HCEC 1CT (cell line): ENCODE measurements around the gene ZNF280D.

Experiments
- DNase-seq: peaks from one replicate; pipeline ENCODE4 v3.0.0-alpha.2; 2017

The ZNF280D gene

GRCh38 chr15:56744701-56745683 lies 11.7 kb upstream of the ZNF280D start:
- no peak for DNase-seq

GRCh38 chr15:56741541-56741940 lies 8.2 kb upstream of the ZNF280D start:
- no peak for DNase-seq

- peak; percentile 32 for DNase-seq
These were observed 6.8 kb upstream of the ZNF280D start for GRCh38 chr15:56739964-56740640.

DNA sequence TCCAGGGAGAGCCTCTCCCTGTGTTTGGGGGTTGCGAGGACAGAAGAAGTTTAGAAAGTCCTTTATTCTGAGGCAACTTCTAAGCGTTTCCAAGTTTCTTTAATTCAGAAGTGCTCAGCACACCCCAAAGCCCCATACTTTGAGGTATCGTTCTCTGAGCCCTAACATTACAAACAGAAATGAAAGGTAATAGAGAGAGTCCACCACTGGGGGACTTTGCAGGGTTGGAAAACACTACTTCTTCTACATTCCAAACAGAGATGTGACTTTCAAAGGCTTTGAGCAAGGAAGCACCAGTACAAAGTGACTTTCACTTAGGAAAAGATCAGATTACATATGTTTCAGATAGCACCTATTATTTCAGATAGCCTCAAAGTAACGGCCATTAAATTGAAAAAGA lies 6.2 kb upstream of the ZNF280D start:
- no peak for DNase-seq

DNA sequence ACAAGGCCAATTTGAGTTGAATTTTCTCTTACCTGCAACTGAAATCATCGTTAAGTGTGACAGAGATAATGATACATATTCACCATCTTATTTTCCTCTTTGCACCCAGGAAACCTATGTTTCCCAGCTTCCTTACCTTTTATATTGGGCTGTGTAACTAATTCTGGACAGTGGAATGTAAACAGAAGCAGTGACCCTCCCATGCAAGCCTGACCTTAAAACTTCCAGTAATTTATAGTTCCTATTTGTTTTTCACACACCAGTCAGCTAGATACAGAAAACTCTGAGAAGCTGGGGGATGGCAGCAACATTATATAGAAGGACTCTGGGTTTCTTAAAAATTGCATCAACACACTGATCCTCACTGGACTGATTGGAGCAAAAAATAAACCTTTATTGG lies 4.5 kb upstream of the ZNF280D start:
- no peak for DNase-seq

DNA sequence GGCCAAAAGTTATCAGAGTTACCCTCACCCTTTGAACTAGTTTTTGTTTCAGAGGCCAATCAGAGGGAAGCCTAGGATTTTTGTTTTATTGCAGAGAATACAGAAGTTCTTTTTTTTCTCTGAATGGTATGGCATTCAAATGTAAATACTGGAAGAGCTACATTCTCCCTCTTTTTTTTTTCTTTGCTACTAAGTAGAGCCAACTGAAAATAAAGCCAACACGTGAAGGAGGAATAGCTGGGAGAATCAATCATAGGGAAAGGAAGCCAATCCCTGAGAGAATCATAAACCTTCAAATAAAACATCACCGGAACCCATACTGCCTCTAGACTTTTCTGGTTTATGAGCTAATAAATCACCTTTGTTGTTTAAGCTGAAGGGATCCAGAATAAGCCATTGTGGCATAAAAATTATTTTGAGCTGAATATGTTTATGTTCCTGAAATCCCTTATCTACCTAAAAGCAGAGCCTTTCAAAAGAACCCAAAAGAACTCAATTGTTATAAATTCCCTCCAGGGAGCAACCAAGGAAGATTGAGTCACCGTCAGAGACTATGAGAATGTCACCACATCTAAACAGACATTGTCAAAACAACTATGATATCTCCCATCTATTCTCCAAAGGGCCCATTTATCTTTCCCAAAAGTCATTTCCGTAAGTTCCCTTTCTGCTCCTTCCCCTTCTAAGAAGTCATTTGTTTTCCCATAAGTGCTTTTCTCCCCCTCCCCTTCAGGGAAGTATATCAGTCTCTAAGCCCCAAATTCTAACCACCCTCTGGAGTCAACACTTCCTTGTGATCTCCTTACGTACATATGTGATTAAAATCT lies 3.8 kb upstream of the ZNF280D start:
- DNase-seq: no peak

- DNase-seq: peak; percentile 33
These were observed 3.0 kb upstream of the ZNF280D start for GRCh38 chr15:56736308-56736707.

- no peak for DNase-seq
These were observed 2.3 kb upstream of the ZNF280D start for GRCh38 chr15:56735589-56735988.

GRCh38 chr15:56734013-56734635 lies 815 bp upstream of the ZNF280D start:
- DNase-seq: no peak

GRCh38 chr15:56732886-56733135 lies 498 bp downstream of the ZNF280D start:
- DNase-seq: no peak

DNA sequence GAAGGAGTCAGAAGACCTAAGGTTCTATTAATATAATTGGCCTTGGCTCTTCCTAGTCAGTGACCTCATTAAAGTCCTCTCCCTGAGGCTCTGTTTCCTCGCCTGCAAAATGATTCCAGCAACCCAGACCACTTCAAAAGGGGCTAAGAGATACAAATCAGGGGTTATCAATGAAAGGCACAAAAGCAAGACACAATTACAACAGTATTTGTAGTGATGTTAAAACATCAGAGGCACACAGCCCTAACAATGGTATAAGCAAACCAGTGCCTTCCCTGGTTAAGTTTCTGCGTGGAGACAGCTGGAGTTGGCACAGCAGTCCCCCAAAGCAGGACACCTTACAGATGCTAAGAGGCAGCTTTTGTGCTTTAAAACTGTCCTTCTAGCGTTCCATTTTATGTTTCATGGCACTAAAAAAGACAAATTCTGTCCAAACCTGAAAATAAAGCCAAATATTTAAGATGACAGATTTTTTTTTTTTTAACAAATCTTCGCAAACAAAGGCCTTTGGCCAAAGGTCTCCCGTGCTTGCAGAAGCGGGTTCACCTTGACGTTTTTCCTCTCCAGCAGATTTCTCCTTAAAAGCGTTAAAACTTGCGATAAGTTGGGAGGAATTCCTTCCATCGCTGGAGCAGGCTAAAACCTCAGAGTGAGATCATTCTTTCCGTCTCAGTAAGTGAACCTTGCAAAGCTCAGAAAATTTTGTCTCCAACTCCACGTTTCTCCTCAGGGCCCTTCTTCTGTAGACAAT lies 999 bp downstream of the ZNF280D start:
- DNase-seq: peak; percentile 47

DNA sequence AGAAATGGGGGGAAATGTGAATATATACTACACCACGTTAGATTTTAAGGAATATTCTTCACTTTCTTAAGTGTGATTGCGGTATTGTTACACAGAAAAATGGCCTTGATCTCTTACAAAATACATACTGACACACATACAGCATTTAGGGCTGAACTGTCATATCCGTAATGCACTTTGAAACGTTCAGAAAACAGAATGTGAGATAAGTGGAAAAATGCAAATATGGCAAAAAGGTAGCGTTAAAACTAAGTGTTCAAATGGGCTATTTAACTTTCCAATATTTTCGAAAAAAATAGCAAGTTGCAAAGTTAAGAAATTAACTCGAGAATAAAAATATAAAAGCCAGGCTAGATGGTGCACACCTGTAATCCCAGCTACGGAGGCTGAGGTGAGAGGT lies 1.8 kb downstream of the ZNF280D start:
- DNase-seq: no peak

DNA sequence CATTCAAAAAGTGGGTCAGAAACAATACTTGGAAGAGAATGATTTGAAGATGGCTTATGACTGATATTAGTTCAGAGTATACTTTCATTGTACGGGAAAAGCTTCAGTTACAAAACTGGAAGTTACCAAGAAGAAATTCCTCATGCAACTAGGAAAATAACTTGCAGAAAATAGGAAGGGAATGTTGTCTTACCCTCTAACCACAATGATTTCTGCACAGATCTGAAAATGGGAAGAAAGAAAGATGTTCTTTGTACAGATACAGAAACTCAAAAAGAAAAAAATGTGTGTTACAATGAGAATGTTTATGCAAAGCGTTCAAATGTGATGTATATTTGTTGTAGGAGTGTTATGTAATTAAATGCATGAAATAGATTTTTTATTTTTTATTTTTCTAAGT lies 3.7 kb downstream of the ZNF280D start:
- no peak for DNase-seq

- no peak for DNase-seq
These were observed 7.9 kb downstream of the ZNF280D start for GRCh38 chr15:56725386-56725785.

- DNase-seq: no peak
These were observed 9.1 kb downstream of the ZNF280D start for GRCh38 chr15:56724232-56724631.

- no peak for DNase-seq
These were observed 9.5 kb downstream of the ZNF280D start for GRCh38 chr15:56723787-56724186.

DNA sequence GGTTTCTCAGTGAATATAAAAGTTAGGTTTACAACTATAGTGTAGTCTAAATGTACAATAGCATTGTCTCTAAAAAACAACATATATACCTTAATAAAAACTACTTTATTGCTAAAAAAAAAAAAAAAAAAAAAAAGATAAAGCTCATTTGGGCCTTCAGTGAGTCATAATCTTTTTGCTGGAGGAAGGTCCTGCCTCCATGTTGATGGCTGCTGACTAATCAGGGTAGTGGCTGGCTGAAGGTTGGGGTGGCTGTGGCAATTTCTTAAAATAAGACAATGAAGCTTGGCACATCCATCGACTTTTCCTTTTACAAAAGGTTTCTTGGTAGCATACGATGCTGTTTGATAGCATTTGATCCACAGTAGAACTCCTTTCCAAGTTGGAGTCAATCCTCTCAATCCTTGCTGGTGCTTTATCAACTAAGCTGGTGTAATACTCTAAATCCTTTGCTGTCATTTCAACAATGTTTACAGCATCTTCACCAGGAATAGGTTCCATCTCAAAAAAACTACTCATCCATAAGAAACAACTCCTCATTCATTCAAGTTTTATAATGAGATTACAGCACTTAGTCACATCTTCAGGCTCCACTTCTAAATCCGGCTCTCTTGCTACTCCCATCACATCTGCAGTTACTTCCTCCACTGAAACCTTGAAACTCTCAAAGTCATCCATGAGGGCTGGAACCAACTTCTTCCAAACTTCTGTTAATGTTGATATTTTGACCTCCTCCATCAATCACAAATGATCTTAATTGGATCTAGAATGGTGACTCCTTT lies 13.3 kb downstream of the ZNF280D start:
- DNase-seq: no peak

DNA sequence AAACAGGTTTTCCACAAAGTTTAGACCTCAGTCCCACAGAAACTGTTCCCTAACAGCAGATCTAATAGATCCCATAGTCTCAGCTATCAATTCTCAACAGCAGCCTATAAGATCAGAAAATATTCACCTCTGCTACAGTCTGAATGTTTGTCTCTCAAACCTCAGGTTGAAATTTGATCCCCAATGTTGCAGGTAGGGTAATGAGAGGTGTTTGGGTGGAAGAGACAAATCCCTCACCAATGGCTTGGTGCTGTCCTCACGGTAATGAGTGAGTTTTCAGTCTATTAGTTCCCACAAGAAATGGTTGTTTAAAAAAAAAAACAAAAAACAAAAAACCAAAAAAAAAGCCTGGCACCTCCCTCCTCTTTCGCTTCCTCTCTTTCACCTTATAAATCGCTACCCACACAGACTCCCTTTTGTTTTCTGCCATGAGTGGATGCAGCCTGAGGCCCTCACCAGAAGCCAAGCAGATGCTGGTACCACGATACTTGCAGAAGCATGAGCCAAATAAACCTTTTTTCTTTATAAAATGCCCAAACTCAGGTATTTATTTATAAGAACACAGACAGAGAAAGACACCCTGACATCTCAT lies 14.2 kb downstream of the ZNF280D start:
- no peak for DNase-seq

DNA sequence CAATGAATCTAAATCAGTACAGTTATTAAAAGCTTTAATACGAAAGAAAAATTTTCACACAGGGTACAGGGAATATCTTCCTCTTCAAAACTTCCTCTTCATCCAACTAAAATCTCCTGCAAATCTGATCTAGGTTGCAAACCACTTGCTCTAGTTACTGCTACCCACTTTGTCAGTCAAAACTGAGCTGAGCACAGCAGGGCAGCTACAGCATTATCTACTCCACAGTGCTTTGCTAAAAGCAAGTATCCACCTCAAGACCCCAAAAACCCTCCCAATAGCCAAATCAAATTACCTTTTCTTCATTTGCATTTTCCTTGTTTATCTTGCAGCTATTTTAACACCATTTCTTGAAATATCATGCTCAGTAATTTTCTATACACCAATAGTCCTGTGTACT lies 14.7 kb downstream of the ZNF280D start:
- DNase-seq: no peak

- DNase-seq: no peak
These were observed 17.0 kb downstream of the ZNF280D start for GRCh38 chr15:56716334-56716733.

DNA sequence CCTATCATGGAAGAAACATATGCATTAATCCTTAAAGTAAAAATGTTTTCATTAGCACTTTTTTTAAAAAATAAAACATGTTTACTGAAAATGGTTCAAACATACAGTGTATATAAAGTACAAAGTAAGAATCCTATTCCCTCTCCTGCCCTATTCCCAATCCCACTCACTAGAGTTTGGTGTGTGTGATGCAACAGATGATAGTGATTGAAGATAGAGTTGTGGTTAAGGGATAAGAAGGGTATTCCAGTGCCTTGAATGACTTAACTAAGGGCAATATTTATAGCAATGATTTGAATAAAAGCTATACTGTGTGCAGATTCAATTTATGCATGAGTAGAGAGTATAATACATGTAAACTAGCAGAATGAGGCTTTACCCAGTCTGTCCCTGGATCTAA lies 18.1 kb downstream of the ZNF280D start:
- DNase-seq: no peak
